Embryonic facial prominence (tissue), 1 donor: ENCODE results near the gene EXOC1L.

Experiments
- DNase-seq: peaks from one replicate; pipeline ENCODE4 v3.0.0-alpha.2; 2016; ENCODE audit errors: extremely low spot score

Gene EXOC1L

GRCh38 chr4:55819634-55820033 lies at the start of gene EXOC1L:
Gene EXOC1L, plus strand, starts transcription at chr4:55819790. Its CDS starts 237 bp downstream, at chr4:55820027.
- no peak for DNase-seq

- DNase-seq, result no peak
Observed at GRCh38 chr4:55770662-55771061, 48.9 kb upstream of the EXOC1L start.

GRCh38 chr4:55781341-55781740 lies 38.2 kb upstream of the EXOC1L start:
- no peak for DNase-seq

- no peak for DNase-seq
Observed at GRCh38 chr4:55781812-55782211, 37.8 kb upstream of the EXOC1L start.

GRCh38 chr4:55783584-55783983 lies 36.0 kb upstream of the EXOC1L start:
- DNase-seq, result no peak

- DNase-seq, result no peak
Observed at GRCh38 chr4:55784747-55785146, 34.8 kb upstream of the EXOC1L start.

- DNase-seq, result no peak
Observed at GRCh38 chr4:55791666-55792065, 27.9 kb upstream of the EXOC1L start.

GRCh38 chr4:55793479-55793878 lies 26.1 kb upstream of the EXOC1L start:
- DNase-seq, result no peak

- no peak for DNase-seq
Observed at GRCh38 chr4:55794053-55794452, 25.5 kb upstream of the EXOC1L start.

- DNase-seq, result no peak
Observed at GRCh38 chr4:55795341-55795740, 24.2 kb upstream of the EXOC1L start.

- DNase-seq, result no peak
Observed at GRCh38 chr4:55801498-55801897, 18.1 kb upstream of the EXOC1L start.

- DNase-seq, result no peak
Observed at GRCh38 chr4:55807556-55807955, 12.0 kb upstream of the EXOC1L start.

GRCh38 chr4:55808186-55808585 lies 11.4 kb upstream of the EXOC1L start:
- DNase-seq, result no peak

GRCh38 chr4:55808632-55809031 lies 11.0 kb upstream of the EXOC1L start:
- no peak for DNase-seq

- DNase-seq, result no peak
Observed at GRCh38 chr4:55817691-55818090, 1.9 kb upstream of the EXOC1L start.

GRCh38 chr4:55820279-55820678 lies 689 bp downstream of the EXOC1L start:
- DNase-seq, result no peak

GRCh38 chr4:55822329-55822728 lies 2.7 kb downstream of the EXOC1L start:
- DNase-seq, result no peak

GRCh38 chr4:55824865-55825264 lies 5.3 kb downstream of the EXOC1L start:
- DNase-seq, result no peak

GRCh38 chr4:55826986-55827385 lies 7.4 kb downstream of the EXOC1L start:
- DNase-seq, result no peak

GRCh38 chr4:55827582-55827981 lies 8.0 kb downstream of the EXOC1L start:
- no peak for DNase-seq

- DNase-seq, result no peak
Observed at GRCh38 chr4:55830048-55830447, 10.5 kb downstream of the EXOC1L start.

- no peak for DNase-seq
Observed at GRCh38 chr4:55830716-55831115, 11.1 kb downstream of the EXOC1L start.

GRCh38 chr4:55834086-55834795 lies 14.7 kb downstream of the EXOC1L start:
- no peak for DNase-seq

GRCh38 chr4:55837903-55838302 lies 18.3 kb downstream of the EXOC1L start:
- no peak for DNase-seq
